ENCODE results near the gene GRID1. TPM values are rescaled to one million over a fixed set of nuclear protein-coding genes. Genes with fewer than 3 reads are reported as not detected.
A peak's percentile ranks its signal among the peaks of the same experiment; 100 is the strongest.
"Not testable (repeated sequence)": the region's sequence is repeated elsewhere in the genome, so short reads cannot be mapped to it uniquely, and the experiment has no call there.

Gene GRID1
- total RNA-seq, 1 donor from 2014 or later: 0.68 TPM

DNA sequence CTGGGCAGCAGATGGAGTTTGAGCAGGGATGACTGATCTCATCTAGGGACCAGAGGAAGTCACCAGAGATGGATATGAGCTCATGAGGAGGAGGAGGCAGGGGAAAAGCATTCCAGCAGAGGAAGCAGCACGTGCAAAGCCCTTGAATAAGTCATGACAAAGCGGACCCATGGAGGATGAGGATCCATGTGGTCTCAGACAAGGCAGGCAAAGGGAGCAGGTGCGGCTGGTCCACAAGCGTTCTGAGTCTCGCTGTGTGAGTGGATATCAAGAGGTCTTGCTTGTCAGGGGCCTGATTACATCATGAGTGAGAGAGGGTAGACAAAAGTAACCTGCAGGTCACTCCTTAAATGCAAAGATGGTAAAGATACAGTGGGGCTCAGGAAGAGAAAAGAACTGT, 307.6 kb downstream of the GRID1 start:
- ATAC-seq: no peak

DNA sequence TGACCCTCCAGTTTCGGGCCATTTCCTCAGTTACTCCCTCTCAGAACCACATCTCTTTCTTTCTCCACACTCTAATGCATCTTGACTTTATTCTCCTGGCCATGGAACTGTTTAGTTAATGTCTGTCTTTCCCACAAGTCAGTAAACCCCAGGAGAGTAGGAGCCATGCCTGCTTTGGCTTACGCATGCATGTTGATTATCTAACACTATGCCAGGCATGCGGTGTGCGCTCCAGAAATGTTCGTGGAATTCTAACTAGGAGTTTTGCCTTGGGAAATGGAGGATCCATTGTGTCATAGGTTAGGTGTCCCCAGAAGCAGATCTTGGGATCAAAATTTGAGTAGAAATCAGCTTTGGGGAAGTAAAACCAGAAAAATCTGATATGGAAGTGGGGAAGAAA, 308.9 kb downstream of the GRID1 start:
- ATAC-seq: no peak

DNA sequence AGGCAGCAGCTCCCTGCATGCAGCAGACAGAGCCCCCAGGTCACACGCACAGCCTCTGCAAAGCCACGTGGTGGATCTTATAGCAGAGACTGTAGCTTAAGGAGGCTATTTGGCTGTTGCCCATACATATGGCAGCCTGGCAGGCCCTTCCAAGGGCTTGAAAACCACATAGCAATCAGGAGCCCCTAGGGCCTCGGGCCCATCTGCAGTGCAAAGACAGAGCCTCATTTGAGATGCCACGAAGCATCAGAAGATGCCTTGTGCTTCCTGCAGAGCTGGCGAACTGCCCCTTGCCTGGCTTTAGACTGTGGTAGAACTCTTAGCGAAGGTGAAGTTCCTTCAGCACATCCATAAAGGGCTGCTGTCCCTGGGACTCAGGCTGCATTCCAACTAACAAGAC, 309.9 kb downstream of the GRID1 start:
- ATAC-seq: no peak

DNA sequence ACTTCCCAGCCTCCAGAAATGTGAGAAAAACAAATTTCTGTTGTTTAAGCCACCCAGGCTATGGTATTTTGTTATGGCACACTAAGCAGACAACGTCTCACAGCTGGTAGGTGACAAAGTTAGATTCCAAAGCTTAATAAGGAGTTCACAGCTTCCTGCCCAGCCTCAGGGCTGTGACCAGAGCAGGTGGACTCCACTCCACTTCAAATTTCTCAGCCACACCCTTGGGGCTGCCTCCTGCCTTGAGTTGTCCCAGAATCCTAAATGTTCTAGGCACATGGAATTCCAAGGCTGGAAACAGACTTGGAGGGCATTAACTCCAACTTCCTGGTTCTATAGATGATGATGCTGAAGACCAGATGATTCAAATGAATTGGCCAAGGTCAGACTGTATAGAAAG, 310.7 kb downstream of the GRID1 start:
- ATAC-seq: no peak

DNA sequence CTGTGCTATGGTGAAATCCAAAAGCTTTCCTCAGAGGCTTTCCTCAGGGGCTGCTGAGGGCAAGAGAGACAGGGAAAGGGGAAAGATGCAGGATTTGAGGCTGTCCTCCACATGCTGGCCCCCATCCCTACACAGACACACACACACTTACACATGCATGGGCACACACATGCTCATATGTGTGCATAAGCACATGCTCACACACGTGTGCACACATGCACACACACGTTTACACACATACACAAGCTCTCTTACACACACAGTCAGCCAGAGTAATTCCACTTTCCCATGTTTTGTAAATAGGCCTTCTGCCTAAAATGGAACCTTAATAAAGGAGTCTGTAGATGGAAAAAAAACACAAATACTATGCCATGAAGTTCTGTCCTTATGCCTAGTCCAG, 312.9 kb downstream of the GRID1 start:
- ATAC-seq: no peak

DNA sequence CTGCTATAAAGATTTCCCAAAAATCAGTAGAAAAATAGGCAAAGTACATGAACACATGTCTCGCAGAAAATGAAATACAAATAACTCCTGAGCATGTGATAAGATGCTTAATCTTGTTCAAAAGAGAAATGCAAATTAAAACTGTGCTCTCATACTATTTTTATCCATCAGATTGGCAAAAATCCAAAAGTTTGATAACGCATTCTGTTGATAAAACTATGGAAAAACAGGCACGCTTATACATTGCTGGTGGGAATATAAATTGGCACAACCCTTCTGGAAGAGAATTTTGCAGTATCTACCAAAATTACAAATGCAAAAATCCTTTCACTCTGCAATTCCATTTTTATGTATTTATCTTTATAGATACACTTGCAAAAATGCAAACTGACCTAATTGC, 315.0 kb downstream of the GRID1 start:
- ATAC-seq: no peak

DNA sequence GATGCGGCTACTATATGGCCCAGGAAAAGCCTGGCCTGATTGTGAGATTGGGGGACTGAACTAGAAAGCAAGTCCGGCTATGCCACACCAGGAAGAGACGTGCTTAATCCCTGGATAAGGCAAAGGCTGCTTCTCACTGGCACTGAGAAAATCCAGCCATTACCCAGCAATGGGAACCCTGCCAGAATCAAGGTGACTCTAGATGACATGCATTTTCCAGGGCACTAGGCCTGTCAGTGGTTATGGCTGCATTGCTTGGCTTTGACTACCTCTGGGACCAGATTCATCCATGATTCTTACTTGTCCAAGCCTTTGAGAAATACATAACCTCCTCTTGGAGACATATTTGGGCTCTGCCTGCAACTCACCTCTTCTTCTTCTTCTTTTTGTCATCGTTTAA, 317.2 kb downstream of the GRID1 start:
- no peak for ATAC-seq

DNA sequence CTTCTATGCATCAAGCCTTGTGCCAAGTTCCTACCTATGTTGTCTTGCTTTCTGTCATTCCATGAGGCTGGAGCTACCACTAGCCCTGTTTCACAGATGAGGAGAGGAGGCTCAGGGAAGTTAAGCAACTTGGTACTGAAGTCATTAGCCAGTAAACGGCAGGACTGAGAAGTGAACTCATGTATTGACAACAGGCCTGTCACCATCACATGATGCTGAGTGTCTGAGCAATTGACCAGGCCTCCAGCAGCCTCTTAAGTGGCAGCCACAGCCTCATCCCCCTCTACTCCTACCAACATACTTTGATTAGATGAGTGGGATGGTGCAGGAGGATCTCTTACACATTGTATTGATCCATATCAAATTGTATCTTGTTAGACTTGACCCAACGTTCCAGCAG, 317.6 kb downstream of the GRID1 start:
- ATAC-seq: no peak

DNA sequence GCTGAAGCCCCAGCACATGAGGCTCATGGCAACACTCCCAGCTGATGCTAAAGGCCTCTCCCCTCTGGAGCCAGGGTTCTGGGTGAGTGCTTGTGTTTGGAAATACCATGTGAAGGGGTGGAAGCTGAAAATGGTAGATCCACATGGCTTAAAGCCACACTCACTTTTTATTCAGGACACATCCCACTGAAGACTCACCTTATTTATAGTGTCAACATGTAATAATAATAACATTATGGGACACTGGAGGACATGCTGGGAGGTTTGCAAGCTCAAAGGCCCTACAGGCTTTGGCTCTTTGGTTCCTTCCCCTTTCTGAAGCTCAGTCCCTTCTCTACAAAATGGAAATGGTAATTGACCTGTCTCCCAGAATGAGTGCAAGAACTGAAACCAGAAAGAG, 318.0 kb downstream of the GRID1 start:
- no peak for ATAC-seq

DNA sequence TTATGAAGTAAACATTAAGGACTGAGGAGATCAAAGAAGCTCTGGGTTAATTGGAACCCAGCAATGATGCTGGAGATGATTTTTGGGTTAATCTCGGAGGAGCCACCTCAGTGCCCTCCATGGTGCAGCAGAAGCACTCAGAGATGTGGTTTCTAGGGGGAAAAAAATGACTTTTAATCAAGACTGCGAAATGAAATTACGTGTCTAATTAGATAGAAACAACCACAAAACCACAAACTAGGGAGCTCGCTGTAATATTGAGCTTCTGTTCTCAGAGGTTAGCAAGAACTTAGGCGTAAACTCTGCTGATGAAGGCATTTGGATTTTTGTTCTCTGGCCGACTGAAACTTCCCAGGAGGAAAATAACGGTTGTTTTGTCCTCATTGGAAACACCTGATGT, 319.0 kb downstream of the GRID1 start:
- no peak for ATAC-seq

DNA sequence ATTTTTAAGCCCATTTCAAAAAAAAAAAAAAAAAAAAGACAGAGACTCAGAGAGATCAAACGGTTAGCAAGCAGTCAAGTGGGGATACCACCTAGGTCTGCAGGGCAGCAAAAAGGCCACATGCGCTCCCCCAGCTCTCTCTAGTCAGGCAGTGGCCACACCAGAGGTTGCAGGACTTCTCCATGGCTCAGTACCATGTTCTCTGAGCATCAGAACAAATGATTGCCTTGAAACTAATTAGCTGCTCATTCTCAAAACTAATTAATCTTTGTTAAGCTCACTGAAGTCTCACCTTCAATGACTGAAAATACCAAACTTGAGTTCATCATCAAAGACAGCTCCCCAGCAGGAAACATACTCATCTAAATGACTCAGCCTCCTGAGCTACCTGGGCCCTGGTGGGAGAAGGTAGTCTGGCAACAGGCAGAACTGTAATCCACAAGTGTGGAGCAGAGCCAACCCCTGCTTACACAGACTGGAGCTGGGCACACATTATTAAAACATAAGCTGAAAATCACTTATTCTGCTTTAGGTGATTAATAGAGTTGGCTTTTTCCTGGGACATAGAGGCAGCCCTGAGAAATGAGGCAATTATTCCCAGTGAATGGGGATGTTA, 319.6 kb downstream of the GRID1 start:
- peak; percentile 77 for ATAC-seq

DNA sequence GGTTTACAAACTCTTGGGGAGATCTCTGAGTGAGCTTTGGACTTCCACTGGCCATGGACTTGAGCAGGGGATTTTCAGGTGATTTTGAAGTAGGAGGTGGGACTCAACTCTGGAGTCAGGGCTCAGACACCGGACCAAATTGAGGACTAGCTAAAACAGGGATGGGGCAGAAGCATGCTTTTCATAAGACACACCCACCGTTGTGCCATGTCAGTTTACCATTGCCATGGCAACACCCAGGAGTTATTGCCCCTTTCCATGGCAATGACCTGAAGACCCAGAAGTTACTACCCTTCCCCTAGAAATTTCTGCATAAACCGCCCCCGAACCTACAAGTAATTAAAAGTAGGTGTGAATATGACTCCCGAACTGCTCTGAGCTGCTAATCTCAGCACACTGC, 320.7 kb downstream of the GRID1 start:
- no peak for ATAC-seq

DNA sequence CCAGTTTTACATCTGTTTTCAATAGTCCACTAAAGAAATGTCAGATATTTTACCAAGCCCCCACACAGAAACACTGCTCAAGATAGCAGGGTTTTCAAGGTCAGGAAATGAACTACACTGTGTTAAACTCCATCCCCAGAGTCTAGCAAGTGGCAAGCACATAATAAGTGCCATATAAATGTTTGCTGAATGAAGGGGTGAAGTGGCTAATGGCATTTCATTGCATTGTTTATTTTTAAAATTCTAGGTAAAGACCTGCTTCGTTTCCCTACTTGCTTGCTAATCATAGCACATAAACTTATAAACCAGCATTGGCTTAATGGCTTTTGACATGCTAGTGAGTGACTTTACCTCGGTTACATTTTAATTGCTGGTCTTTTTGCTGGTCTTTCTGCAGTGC, 322.6 kb downstream of the GRID1 start:
- no peak for ATAC-seq

DNA sequence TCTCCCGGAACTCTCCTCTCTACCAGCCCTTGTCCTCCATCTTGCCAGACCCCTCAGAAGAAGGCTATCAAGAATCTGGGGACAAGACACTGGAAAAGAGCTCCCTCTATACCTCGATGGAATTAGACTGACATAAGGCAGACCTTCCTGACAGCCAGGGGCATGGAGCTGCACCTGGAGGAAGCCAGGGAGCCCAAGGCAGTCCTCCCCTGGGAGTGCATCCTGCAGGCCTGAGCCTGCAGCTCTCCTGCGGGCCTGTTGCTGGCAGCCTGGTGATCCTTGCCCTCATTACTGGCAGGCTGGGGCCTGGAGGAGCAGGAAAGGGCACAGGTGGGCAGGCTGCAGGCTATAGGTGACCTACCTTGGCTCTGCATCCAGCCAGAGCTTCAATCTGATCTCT, 323.4 kb downstream of the GRID1 start:
- peak; percentile 67 for ATAC-seq

DNA sequence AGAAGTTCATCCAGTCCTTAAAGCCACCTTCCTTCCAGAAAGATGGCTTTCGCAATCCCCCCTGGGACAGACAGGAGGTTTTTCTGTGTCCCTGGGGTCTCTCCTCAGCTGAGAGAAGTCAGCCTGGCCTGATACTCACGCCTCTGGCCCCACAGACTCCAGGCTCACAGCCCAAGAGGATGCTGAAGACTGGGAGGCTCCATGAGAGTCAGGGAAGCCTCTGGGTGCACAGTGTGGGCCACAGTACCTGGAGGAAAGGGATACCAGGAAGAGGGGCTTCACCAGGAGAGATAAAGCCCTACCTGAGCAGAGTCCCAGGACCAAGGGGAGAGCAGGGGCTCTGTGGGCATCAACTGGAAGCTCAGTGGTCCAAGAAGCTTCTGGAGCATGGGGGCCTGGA, 324.4 kb downstream of the GRID1 start:
- ATAC-seq: no peak

DNA sequence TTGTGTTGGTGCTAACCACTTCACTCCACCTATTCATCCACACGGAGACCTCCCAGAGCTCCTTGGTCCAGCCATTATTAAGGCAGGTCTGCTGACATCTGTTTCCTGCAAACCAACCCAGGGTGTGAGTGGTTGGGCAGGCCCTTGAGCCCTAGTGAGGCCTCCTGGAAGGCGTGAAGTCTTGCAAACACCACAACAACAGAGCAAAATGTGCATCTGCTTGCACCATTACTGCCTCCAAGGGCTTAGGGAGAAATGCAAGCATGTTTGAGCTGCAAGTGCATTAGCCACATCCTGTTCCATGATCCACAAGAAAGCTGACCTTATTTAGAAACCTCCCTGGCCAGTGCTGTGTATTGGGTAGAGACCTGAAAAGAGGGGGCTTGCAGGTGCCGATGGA, 325.5 kb downstream of the GRID1 start:
- no peak for ATAC-seq

DNA sequence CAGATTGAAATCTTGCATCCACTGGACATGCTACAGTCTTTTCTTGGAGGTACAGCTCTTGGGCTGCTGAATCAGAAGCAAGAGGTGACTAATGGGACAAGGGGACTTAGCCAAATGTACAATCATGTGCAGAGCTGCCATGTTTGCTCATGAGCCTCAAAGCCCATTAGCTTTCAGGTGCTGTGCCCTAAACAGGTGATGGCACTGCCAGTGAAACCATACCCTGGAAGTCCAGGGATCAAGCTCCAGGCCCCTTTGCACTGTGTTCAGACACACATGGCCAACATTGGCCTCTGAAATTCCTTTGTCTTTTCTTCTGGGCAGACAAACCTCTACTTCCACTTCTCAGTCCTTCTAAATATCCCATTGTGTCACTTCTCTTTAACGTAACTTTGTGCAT, 328.2 kb downstream of the GRID1 start:
- no peak for ATAC-seq

DNA sequence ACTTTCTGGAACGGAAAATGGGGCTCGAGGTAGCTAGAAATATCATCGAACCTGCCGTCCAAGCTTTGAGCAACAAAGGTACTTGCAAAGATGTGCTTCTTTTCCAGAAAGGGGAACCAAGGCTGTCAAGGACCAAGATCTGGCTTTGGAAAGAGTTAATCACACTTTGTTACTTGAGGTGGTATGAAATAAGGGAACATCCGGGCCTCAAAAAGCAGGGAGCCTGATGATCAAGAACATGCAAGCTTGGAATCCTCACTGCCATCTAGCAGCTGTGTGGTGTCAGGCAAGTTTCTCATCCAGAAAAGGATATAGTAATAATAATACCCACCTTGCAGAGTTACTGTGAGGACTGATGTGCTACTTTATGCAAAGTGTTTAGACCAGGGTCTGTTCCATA, 329.5 kb downstream of the GRID1 start:
- ATAC-seq: no peak

DNA sequence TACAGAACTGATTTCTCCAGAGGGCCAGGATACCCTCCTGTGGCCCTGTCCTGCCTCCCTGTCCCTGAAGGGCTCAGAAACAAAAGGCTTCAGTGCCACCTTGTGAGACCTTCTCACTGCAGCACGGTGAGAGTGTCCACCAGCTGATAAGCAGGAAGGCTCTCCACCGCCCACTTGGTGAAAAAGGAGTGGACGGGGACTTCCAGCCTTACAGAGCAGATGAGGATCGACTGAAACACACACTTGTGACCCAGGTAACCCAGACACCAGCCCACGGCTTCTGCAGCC, 330.1 kb downstream of the GRID1 start:
- ATAC-seq: no peak

DNA sequence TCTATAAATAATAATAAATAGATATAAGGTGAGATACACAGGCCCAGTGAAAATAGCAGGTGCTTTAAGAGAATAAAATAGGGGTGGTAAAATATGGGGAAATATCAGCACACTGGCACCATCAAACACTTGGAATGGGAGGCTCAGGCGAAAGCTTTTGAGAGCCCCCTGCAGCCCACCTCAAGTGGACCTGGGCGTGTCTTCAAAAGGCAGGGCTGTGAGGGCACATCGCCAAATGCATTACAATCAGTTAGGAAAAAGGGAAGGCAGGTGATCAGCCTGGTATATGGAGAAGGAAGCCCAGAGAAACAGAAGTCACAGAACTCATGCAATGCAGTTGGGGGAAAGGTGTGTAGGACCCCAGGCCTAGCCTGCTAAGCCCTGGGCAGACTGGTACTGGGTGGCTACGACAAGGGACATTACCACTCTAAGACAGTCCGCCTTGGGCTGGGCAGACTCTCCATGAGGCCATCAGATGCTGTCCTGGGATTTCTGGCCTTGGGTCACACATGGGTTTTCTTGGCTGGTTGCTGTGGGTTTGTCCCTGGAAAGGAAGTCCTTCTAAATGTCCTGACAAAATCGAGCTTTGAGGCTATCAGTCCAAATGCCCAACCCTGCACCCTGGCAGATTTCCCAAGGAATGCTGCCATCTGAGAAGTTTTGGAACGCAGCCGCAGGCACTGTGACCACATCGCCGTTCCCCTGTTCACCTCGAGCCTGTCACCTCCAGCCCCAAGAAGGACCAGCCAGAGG, 330.6 kb downstream of the GRID1 start:
- no peak for ATAC-seq

DNA sequence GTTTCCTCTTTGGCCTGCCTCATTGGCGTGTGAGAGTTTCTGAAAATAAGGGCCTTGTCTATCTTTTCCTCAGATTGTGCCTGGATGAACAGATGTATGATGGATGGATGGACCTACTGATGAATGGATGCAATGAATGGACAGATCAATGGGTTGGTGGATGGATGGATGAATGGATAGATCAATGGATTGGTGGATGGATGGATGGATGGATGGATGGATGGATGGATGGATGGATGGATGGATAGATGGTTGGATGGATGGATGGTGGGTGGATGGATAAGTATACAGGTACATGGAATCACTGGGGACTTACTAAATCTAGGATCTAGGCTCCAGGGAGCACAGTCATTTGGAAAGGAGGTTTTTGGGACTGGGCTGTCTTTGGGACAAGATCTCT, 331.9 kb downstream of the GRID1 start:
- ATAC-seq: no peak

DNA sequence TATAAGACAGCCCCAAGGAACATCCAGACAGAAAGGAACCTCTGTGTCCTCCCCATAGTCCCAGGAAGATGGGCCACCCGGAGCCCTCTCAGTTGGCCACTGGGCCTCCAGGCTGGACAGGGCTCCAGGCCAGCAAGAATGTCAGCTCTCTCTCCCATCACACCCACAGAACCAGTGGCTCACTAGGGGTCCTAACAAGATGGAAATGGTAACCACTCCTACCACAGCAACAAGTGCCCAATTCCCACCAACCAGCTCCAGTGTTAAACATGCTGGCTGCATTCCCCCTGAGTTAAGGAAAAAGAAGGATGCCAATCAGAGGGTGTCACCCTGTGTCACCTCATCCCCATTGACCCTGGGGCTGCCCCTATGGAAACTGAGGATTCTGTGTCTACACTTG, 333.0 kb downstream of the GRID1 start:
- no peak for ATAC-seq

DNA sequence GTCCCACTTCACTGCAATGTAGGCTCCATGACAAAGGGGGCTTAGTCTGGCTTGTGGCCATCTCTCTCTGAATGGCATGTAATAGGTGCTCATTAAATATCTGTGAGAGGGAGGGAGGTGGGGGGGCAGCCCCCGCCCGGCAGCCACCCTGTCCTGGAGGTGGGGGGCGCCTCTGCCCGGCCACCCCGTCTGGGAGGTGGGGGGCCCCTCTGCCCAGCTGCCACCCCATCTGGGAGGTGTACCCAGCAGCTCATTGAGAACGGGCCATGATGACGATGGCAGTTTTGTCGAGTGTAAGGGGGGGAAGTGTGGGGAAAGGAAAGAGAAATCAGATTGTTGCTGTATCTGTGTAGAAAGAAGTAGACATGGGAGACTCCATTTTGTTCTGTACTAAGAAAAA, 334.5 kb downstream of the GRID1 start:
- not testable (repeated sequence) for ATAC-seq

DNA sequence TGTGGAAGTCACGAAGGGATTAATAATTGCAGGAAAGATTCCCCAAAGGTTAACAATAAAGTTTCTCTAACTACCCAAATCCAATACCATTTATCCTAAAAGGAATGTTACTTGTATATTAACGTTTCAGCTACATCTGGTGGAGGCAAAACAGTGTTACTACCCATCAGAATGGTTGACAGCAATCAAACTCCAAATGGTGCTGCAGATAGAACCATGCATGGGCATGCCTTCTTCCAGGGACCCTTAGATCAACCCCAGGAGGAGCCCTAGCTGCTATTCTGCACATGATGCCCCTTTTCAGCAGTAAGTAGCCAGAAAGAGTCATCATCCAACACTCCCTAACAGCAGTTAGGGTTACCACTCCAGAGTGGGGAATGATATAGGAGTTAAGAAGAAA, 336.3 kb downstream of the GRID1 start:
- no peak for ATAC-seq

DNA sequence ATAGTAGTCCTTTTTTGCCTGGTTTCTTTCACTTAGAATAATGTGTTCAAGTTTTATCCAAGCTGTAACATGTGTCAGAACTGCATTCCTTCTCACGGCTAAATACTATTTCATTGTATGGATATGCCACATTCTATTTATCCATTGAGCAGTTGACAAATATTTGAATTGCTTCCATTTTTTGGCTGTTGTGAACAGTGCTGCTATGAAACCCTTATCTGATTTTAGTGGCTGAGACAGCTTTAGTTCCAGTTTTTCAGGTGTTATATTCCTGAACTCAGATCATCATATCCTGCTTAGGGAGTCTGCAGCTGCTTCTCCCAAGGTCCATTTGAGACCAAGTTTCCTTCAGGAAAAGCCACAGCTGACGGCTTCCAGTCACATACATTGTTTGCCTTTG, 339.2 kb downstream of the GRID1 start:
- no peak for ATAC-seq
